HepG2 (cell line): ENCODE measurements around the gene HACD1. TPM values are rescaled to one million over a fixed set of nuclear protein-coding genes. Genes with fewer than 3 reads are reported as not detected.

ENCODE experiments used
- ESRRA ChIP-seq: sonication (generic); formaldehyde crosslinking; IDR thresholded peaks from 2 replicates; pipeline ENCODE4 v1.5.1; 2020; ENCODE audit warnings: mild to moderate bottlenecking, low read depth, missing genetic modification reagents
- ETS1 ChIP-seq: sonication (generic); formaldehyde crosslinking; IDR thresholded peaks from 2 replicates; pipeline ENCODE4 v1.4.0; 2020; ENCODE audit warnings: missing genetic modification reagents
- HBP1 ChIP-seq: IDR thresholded peaks from 2 replicates; pipeline ENCODE4 v1.6.1; 2016; ENCODE audit warnings: low read depth, control low read depth
- NBN ChIP-seq: fragments of 450-650 bp; conservative IDR thresholded peaks from 2 replicates; pipeline ENCODE4 v1.6.1; 2017
- NCOA5 ChIP-seq: sonication (generic); formaldehyde crosslinking; IDR thresholded peaks from 2 replicates; pipeline ENCODE4 v1.4.0; 2020; ENCODE audit warnings: missing genetic modification reagents
- NFIC ChIP-seq: IDR thresholded peaks from 2 replicates; pipeline ENCODE4 v1.6.1; 2012; ENCODE audit warnings: mild to moderate bottlenecking, low read length, inconsistent platforms
- PAWR ChIP-seq: sonication (generic); formaldehyde crosslinking; IDR thresholded peaks from 2 replicates; pipeline ENCODE4 v1.4.0; 2020; ENCODE audit warnings: missing genetic modification reagents, mild to moderate bottlenecking, borderline replicate concordance
- POLR2AphosphoS5 ChIP-seq: IDR thresholded peaks from 2 replicates; pipeline ENCODE4 v1.6.1; 2012; ENCODE audit warnings: low read depth, low read length
- SAFB2 ChIP-seq: sonication (generic); formaldehyde crosslinking; IDR thresholded peaks from 2 replicates; pipeline ENCODE4 v1.5.1; 2020; ENCODE audit warnings: missing genetic modification reagents, low read depth, mild to moderate bottlenecking, borderline replicate concordance
- XRCC5 ChIP-seq: fragments of 200-400 bp; formaldehyde crosslinking; optimal IDR thresholded peaks from 2 replicates; pipeline ENCODE3; 2017; ENCODE audit warnings: mild to moderate bottlenecking, low read length
- ZBTB4 ChIP-seq: sonication (generic); formaldehyde crosslinking; IDR thresholded peaks from 2 replicates; pipeline ENCODE4 v1.4.0; 2020; ENCODE audit warnings: missing genetic modification reagents, mild to moderate bottlenecking, borderline replicate concordance
- ZMAT5 ChIP-seq: sonication (generic); formaldehyde crosslinking; IDR thresholded peaks from 2 replicates; pipeline ENCODE4 v1.5.0; 2020; ENCODE audit warnings: mild to moderate bottlenecking, low read depth, missing genetic modification reagents, borderline replicate concordance
- ZNF143 ChIP-seq: sonication (generic); formaldehyde crosslinking; IDR thresholded peaks from 2 replicates; pipeline ENCODE4 v1.4.0; 2020; ENCODE audit warnings: missing genetic modification reagents
- ZNF180 ChIP-seq: sonication (generic); formaldehyde crosslinking; IDR thresholded peaks from 2 replicates; pipeline ENCODE4 v1.4.0; 2020; ENCODE audit warnings: low read depth, missing genetic modification reagents, borderline replicate concordance
- ZNF24 ChIP-seq: fragments of 450-650 bp; IDR thresholded peaks from 2 replicates; pipeline ENCODE4 v1.6.1; 2017; ENCODE audit warnings: antibody characterized with exemption, mild to moderate bottlenecking
- ZNF451 ChIP-seq: sonication (generic); formaldehyde crosslinking; IDR thresholded peaks from 2 replicates; pipeline ENCODE4 v1.5.0; 2020; ENCODE audit warnings: mild to moderate bottlenecking, missing genetic modification reagents
- ZNF552 ChIP-seq: sonication (generic); formaldehyde crosslinking; IDR thresholded peaks from 2 replicates; pipeline ENCODE4 v1.9.0; 2022; ENCODE audit warnings: missing genetic modification reagents, mild to moderate bottlenecking, borderline replicate concordance
- ZNF776 ChIP-seq: sonication (generic); formaldehyde crosslinking; IDR thresholded peaks from 2 replicates; pipeline ENCODE4 v1.4.0; 2020; ENCODE audit warnings: mild to moderate bottlenecking, missing genetic modification reagents
- ZSCAN30 ChIP-seq: sonication (generic); formaldehyde crosslinking; IDR thresholded peaks from 2 replicates; pipeline ENCODE4 v1.5.0; 2020; ENCODE audit warnings: mild to moderate bottlenecking, missing genetic modification reagents
- ZXDC ChIP-seq: sonication (generic); formaldehyde crosslinking; IDR thresholded peaks from 2 replicates; pipeline ENCODE4 v1.5.0; 2020; ENCODE audit warnings: mild to moderate bottlenecking, missing genetic modification reagents
- polyA plus RNA-seq, 8 experiments: library from polyadenylated mRNA; depleted of rRNA in 3 of 8; stranded (reverse) in 7 of 8; unstranded in 1 of 8; fragments of >200 nt; fragmentation: Illumina TruSeq in 4 of 8; extraction: Trizol in 4 of 8; gene quantifications; 2 replicates each; pipeline versions ENCODE4 v1.2.1 to v1.2.3, GENCODE V29; 2011 to 2016; ENCODE audit warnings: low read depth in 4 of 8, missing spikeins in 1 of 8, mixed read lengths in 1 of 8; ENCODE audit not compliant: insufficient read depth in 1 of 8
- total RNA-seq, 5 experiments: library from RNA; depleted of rRNA; stranded (reverse); fragments of >200 nt; fragmentation: Illumina TruSeq; extraction: Trizol; gene quantifications; 2 replicates each; pipeline ENCODE4 v1.2.3, GENCODE V29; 2016; ENCODE audit warnings: low read depth in 1 of 5

The HACD1 gene
- total and polyA plus RNA-seq, 2 of the 13 experiments (the other 11 are each of a cell fraction or from before 2014, with no cell fraction given), result 43.4 to 47.6 TPM

GRCh38 chr10:17643755-17644484, 26.7 kb upstream of the HACD1 start, which contains the start of gene STAM (continued):
- TF ChIP-seq ZXDC (CRISPR knock-in tag) (no peak), NBN (no peak), NFIC (peak; percentile 58), ZNF180 (CRISPR knock-in tag) (no peak), XRCC5 (no peak), ZSCAN30 (CRISPR knock-in tag) (no peak), ZNF776 (CRISPR knock-in tag) (no peak), HBP1 (CRISPR knock-in tag) (peak; percentile 50; the same call in 1 of the 2 replicates), PAWR (CRISPR knock-in tag) (no peak), ESRRA (CRISPR knock-in tag) (peak; percentile 27; the same call in 1 of the 2 replicates), ZNF24 (no peak), ZNF143 (CRISPR knock-in tag) (peak; percentile 94), POLR2AphosphoS5 (peak; percentile 91), SAFB2 (no peak; the same call in 1 of the 2 replicates), ZBTB4 (CRISPR knock-in tag) (no peak), ZMAT5 (no peak), ZNF451 (no peak; the same call in 1 of the 2 replicates), ZNF552 (CRISPR knock-in tag) (no peak), NCOA5 (CRISPR knock-in tag) (no peak), ETS1 (CRISPR knock-in tag) (no peak)
